Astrocyte (in vitro differentiated cells and primary cell): ENCODE measurements around the gene POLR2J. TPM values are rescaled to one million over a fixed set of nuclear protein-coding genes. Genes with fewer than 3 reads are reported as not detected.
"Not testable (repeated sequence)": the region's sequence is repeated elsewhere in the genome, so short reads cannot be mapped to it uniquely, and the experiment has no call there.

ENCODE experiments used
- DNase-seq: peaks from one replicate; pipeline ENCODE4 v3.0.0-alpha.2; 2010; ENCODE audit warnings: low read depth
- FAIRE-seq: peaks from 2 replicates; lab custom pipeline; 2011; peaks lifted over from hg19 to GRCh38; lab: Jason Lieb, UNC
- H2AFZ ChIP-seq: 2 replicates; pipeline ENCODE4 v1.6.0; 2012; ENCODE audit warnings: low read depth, low read length, inconsistent platforms
- H3K27ac ChIP-seq: 2 replicates; pipeline ENCODE4 v1.5.1; 2011; ENCODE audit warnings: low read depth, low read length, inconsistent platforms
- H3K27me3 ChIP-seq: 2 replicates; pipeline ENCODE4 v1.6.0; 2011; ENCODE audit warnings: low read length, inconsistent platforms; ENCODE audit not compliant: insufficient read depth
- H3K36me3 ChIP-seq: 2 replicates; pipeline ENCODE4 v1.5.1; 2011; ENCODE audit warnings: low read length, inconsistent platforms; ENCODE audit not compliant: insufficient read depth
- H3K4me1 ChIP-seq: 2 replicates; pipeline ENCODE4 v1.5.1; 2011; ENCODE audit warnings: low read length, inconsistent platforms; ENCODE audit not compliant: insufficient read depth
- H3K4me2 ChIP-seq: 2 replicates; pipeline ENCODE4 v1.6.0; 2012; ENCODE audit warnings: low read length, inconsistent platforms
- H3K4me3 ChIP-seq: 2 replicates; pipeline ENCODE4 v1.5.1; 2011; ENCODE audit warnings: low read depth, mild to moderate bottlenecking, low read length, inconsistent platforms; ENCODE audit not compliant: insufficient read depth
- H3K79me2 ChIP-seq: 2 replicates; pipeline ENCODE4 v1.6.0; 2012; ENCODE audit warnings: mild to moderate bottlenecking, low read length, inconsistent platforms; ENCODE audit not compliant: insufficient read depth
- H3K9ac ChIP-seq: 2 replicates; pipeline ENCODE4 v1.6.0; 2012; ENCODE audit warnings: mild to moderate bottlenecking, low read length, inconsistent platforms
- H3K9me3 ChIP-seq: 2 replicates; pipeline ENCODE4 v1.5.1; 2012; ENCODE audit warnings: low read depth, mild to moderate bottlenecking, low read length, inconsistent platforms; ENCODE audit not compliant: insufficient read depth
- H4K20me1 ChIP-seq: 2 replicates; pipeline ENCODE4 v1.6.0; 2012; ENCODE audit warnings: low read length, inconsistent platforms; ENCODE audit not compliant: insufficient read depth
- H3K27ac Mint-ChIP-seq: one replicate; pipeline ENCODE4 v1.8.0; 2021; ENCODE audit warnings: mild to moderate bottlenecking, mixed read lengths; ENCODE audit not compliant: unreplicated experiment
- H3K27me3 Mint-ChIP-seq: one replicate; pipeline ENCODE4 v1.8.0; 2021; ENCODE audit warnings: low read depth, mixed read lengths; ENCODE audit not compliant: unreplicated experiment
- H3K36me3 Mint-ChIP-seq: one replicate; pipeline ENCODE4 v1.8.0; 2021; ENCODE audit warnings: low read depth, mixed read lengths; ENCODE audit not compliant: unreplicated experiment
- H3K4me1 Mint-ChIP-seq: one replicate; pipeline ENCODE4 v1.8.0; 2021; ENCODE audit warnings: low read depth, mixed read lengths; ENCODE audit not compliant: unreplicated experiment
- H3K4me3 Mint-ChIP-seq: one replicate; pipeline ENCODE4 v1.8.0; 2021; ENCODE audit warnings: mild to moderate bottlenecking, moderate library complexity, mixed read lengths; ENCODE audit not compliant: unreplicated experiment
- H3K9me3 Mint-ChIP-seq: one replicate; pipeline ENCODE4 v1.8.0; 2021; ENCODE audit warnings: mild to moderate bottlenecking, mixed read lengths; ENCODE audit not compliant: unreplicated experiment
- CTCF ChIP-seq: IDR thresholded peaks from 2 replicates; pipeline ENCODE4 v1.5.1; 2011; ENCODE audit warnings: low read depth, mild to moderate bottlenecking, inconsistent platforms, low read length, moderate library complexity; ENCODE audit not compliant: insufficient read depth
- EZH2 ChIP-seq: IDR thresholded peaks from 2 replicates; pipeline ENCODE4 v1.6.1; 2012; ENCODE audit warnings: mild to moderate bottlenecking, low read length, inconsistent platforms; ENCODE audit not compliant: insufficient read depth
- total RNA-seq: library from RNA; stranded (reverse); gene quantifications from 2 replicates; pipeline ENCODE4 v1.2.1, GENCODE V29; 2021

Gene POLR2J
- total RNA-seq, 1 donor from 2014 or later, result 41.4 TPM

DNA sequence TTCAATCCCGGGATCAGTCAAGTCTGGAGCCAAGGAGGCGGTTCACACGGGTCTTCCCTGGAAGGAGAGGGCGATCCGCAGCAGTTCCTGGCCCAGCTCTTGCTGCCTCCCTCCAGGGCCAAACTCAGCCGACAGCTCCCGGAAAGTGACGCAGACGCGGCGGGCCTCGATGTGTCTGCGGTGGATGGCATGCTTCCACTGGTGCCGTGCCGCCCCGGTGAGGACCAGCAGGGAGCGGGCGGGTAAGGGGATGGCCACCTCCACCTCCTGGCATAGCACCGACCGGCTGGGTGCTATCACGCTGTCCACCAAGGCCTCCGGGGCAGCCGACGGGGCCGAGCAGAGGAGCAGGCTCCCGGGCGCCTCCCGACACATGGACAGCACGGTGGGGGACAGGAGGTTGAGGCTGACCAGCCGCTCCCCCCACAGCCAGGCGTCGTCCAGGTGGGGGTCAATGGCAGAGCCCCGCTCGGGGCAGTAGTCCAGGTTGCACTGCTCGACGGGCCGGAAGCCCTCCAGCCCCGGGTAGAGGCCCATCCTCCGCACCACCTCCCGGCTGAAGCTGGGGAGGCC, 21.3 kb downstream of the POLR2J start:
- peaks cover 18% of the 10 kb centered on the region for H4K20me1 ChIP-seq
- DNase-seq (no peak), FAIRE-seq (no peak)
- H3K4me2 ChIP-seq, result no peak overlapping the region
- H3K9ac ChIP-seq, result peak overlapping the region; percentile 1
- Mint-ChIP-seq H3K36me3 (peaks cover 4% of the 10 kb centered on the region), H3K27me3 (no peaks in the 10 kb centered on the region), H3K27ac (no peak overlapping the region), H3K4me1 (peaks cover 9% of the 10 kb centered on the region), H3K4me3 (no peak overlapping the region), H3K9me3 (no peaks in the 10 kb centered on the region)
- no peaks in the 10 kb centered on the region for H3K27me3 ChIP-seq
- peaks cover 5% of the 10 kb centered on the region for H3K36me3 ChIP-seq
- no peak overlapping the region for H3K4me3 ChIP-seq
- H3K27ac ChIP-seq, result no peak overlapping the region
- peaks cover 6% of the 10 kb centered on the region for H3K4me1 ChIP-seq
- TF ChIP-seq EZH2 (no peak), CTCF (no peak)
- H2AFZ ChIP-seq, result no peak overlapping the region
- H3K79me2 ChIP-seq, result peaks cover 12% of the 10 kb centered on the region
- H3K9me3 ChIP-seq, result no peaks in the 10 kb centered on the region

- DNase-seq, result peak; percentile 63
- Histone ChIP-seq H3K9ac (no peak overlapping the region), H3K36me3 (peaks cover 5% of the 10 kb centered on the region), H3K4me3 (no peak overlapping the region), H3K27me3 (no peaks in the 10 kb centered on the region), H3K4me1 (peaks cover 11% of the 10 kb centered on the region), H2AFZ (no peak overlapping the region), H3K27ac (no peak overlapping the region), H3K79me2 (peaks cover 2% of the 10 kb centered on the region), H3K4me2 (peak overlapping the region; percentile 35), H4K20me1 (peaks cover 13% of the 10 kb centered on the region), H3K9me3 (no peaks in the 10 kb centered on the region)
- FAIRE-seq, result no peak
- H3K9me3 Mint-ChIP-seq, result no peaks in the 10 kb centered on the region
- TF ChIP-seq CTCF, result no peak
- TF ChIP-seq EZH2, result no peak
- H3K4me1 Mint-ChIP-seq, result peaks cover 9% of the 10 kb centered on the region
- no peaks in the 10 kb centered on the region for H3K27me3 Mint-ChIP-seq
- peak overlapping the region; percentile 58 for H3K27ac Mint-ChIP-seq
- H3K4me3 Mint-ChIP-seq, result no peak overlapping the region
- H3K36me3 Mint-ChIP-seq, result peaks cover 4% of the 10 kb centered on the region
Measured at GRCh38 chr7:102456327-102456726, 22.4 kb downstream of the POLR2J start.

DNA sequence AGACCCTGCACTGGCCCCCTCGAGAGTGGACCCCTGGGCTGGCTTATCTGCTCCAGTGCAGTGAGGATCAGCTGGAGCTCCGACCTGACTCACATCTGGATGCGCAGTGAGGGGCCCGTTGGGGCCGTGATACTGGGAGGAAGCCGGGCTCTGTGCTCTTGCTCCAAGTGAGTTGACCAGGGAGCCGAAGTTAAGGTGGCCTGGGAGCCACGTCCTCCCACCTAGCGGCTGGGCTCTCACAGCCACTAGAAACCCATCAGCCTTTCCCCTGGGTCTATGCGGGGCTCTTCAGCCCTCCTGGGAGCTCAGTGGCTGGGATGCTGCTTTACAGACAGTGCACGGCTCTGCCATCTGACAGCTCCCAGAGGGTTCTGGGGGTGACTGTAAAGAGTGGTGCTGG, 23.1 kb downstream of the POLR2J start:
- H3K4me3 Mint-ChIP-seq, result no peak overlapping the region
- H3K27ac Mint-ChIP-seq, result no peak overlapping the region
- Histone ChIP-seq H3K9ac (no peak overlapping the region), H3K4me3 (no peak overlapping the region), H4K20me1 (peaks cover 9% of the 10 kb centered on the region), H3K27me3 (no peaks in the 10 kb centered on the region), H3K27ac (no peak overlapping the region), H3K79me2 (peaks cover 2% of the 10 kb centered on the region), H3K4me2 (no peak overlapping the region), H3K4me1 (peaks cover 12% of the 10 kb centered on the region), H3K36me3 (peaks cover 5% of the 10 kb centered on the region), H3K9me3 (no peaks in the 10 kb centered on the region), H2AFZ (no peak overlapping the region)
- H3K27me3 Mint-ChIP-seq, result no peaks in the 10 kb centered on the region
- H3K4me1 Mint-ChIP-seq, result peaks cover 9% of the 10 kb centered on the region
- DNase-seq (no peak), FAIRE-seq (no peak)
- TF ChIP-seq CTCF (no peak), EZH2 (no peak)
- no peaks in the 10 kb centered on the region for H3K9me3 Mint-ChIP-seq
- peaks cover 4% of the 10 kb centered on the region for H3K36me3 Mint-ChIP-seq

- not testable (repeated sequence) for H3K27ac Mint-ChIP-seq, H3K9me3 ChIP-seq, H3K27ac ChIP-seq, H2AFZ ChIP-seq, H3K27me3 Mint-ChIP-seq, H4K20me1 ChIP-seq, DNase-seq, H3K27me3 ChIP-seq, H3K9me3 Mint-ChIP-seq, H3K4me2 ChIP-seq, H3K79me2 ChIP-seq, H3K9ac ChIP-seq, FAIRE-seq, H3K4me3 Mint-ChIP-seq, H3K4me1 Mint-ChIP-seq, H3K4me3 ChIP-seq, H3K36me3 Mint-ChIP-seq, H3K36me3 ChIP-seq
- H3K4me1 ChIP-seq, result peaks cover 12% of the 10 kb centered on the region
Measured at GRCh38 chr7:102454932-102455331, 23.8 kb downstream of the POLR2J start.
